NB4 (cell line): Measurements from ENCODE around the gene CETN3.

Experiments
- POLR2A ChIP-seq: IDR thresholded peaks from 2 replicates; pipeline ENCODE4 v1.6.1; 2011; ENCODE audit warnings: mild to moderate bottlenecking; ENCODE audit not compliant: insufficient read length; ENCODE audit errors: extremely low read depth
- TF ChIP-seq, protein P1 (sequence below): IDR thresholded peaks from one replicate; pipeline ENCODE4 v1.5.1; 2012; ENCODE audit warnings: low read depth, low read length
- TF ChIP-seq, protein P2 (sequence below): IDR thresholded peaks from 2 replicates; pipeline ENCODE4 v1.6.1; 2011; ENCODE audit warnings: low read depth, low read length

DNA sequence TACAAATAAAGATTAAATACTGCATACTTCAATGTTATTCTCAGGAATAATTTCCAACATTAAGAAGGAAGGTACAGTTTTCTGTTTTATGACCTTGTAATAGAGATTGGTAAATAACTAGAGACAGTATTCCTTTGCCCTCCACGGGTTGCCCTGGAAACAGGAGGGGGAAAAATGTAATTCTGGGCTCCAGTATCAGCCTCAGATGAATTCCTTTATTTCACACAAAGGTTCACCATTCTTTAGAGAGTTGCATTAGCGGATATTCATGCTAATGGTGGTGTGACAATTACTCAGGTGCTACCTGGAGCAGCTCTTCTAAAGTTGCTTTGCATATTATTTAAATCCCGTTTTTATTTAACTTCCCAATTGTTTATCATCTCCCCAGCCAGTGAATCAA is 42.6 kb downstream of the CETN3 start:
- TF ChIP-seq, protein P1, sequence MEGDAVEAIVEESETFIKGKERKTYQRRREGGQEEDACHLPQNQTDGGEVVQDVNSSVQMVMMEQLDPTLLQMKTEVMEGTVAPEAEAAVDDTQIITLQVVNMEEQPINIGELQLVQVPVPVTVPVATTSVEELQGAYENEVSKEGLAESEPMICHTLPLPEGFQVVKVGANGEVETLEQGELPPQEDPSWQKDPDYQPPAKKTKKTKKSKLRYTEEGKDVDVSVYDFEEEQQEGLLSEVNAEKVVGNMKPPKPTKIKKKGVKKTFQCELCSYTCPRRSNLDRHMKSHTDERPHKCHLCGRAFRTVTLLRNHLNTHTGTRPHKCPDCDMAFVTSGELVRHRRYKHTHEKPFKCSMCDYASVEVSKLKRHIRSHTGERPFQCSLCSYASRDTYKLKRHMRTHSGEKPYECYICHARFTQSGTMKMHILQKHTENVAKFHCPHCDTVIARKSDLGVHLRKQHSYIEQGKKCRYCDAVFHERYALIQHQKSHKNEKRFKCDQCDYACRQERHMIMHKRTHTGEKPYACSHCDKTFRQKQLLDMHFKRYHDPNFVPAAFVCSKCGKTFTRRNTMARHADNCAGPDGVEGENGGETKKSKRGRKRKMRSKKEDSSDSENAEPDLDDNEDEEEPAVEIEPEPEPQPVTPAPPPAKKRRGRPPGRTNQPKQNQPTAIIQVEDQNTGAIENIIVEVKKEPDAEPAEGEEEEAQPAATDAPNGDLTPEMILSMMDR, result no peak
- no peak for TF ChIP-seq POLR2A
- TF ChIP-seq, protein P2, sequence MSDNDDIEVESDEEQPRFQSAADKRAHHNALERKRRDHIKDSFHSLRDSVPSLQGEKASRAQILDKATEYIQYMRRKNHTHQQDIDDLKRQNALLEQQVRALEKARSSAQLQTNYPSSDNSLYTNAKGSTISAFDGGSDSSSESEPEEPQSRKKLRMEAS, result no peak
